ENCODE measurements around the gene MSMO1. TPM values are rescaled to one million over a fixed set of nuclear protein-coding genes. Genes with fewer than 3 reads are reported as not detected.

The MSMO1 gene
- total RNA-seq, 4 donors from 2014 or later, result 10.7 to 148 (median 111) TPM

DNA sequence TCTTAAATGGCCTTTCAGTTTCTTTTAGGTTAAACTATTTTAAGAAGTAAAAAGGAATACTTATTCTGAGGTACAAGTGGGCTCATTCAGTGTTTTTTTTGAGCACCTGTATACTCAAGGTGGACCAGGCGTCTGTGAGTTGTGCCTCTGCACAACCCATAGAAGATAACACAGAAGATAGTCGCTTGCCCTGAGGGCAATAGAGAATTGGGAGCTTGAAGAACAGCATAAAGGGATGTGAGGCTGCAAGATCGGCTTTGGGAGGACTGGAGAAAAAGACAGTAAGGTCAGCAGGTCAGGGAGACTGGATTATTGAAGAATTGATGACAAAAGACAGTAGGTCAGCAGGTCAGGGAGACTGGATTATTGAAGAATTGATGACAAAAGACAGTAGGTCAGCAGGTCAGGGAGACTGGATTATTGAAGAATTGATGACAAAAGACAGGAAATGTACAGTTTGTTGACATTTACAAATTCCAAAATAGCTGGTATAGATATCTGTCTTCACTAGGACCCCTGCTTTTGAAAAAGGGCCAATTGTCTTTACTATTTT lies 54.4 kb downstream of the MSMO1 start:
- no peak overlapping the region for H3K27ac ChIP-seq
- H3K27me3 ChIP-seq, result no peaks in the 10 kb centered on the region
- H3K4me3 ChIP-seq, result no peak overlapping the region
- TF ChIP-seq POLR2A (IDR thresholded peaks at IDR 0.05) (no peak), CTCF (IDR thresholded peaks at IDR 0.05) (no peak)
- DNase-seq, result no peak
- no peaks in the 10 kb centered on the region for H3K36me3 ChIP-seq
- H3K4me1 ChIP-seq, result peaks cover 0 to 6% (median 0%) of the 10 kb centered on the region in 4 donors
- H3K9me3 ChIP-seq, result no peaks in the 10 kb centered on the region

- no peaks in the 10 kb centered on the region for H3K9me3 ChIP-seq
- no peak for DNase-seq
- no peak overlapping the region for H3K27ac ChIP-seq
- no peak overlapping the region for H3K4me3 ChIP-seq
- no peaks in the 10 kb centered on the region for H3K36me3 ChIP-seq
- H3K27me3 ChIP-seq, result no peaks in the 10 kb centered on the region
- no peak for TF ChIP-seq POLR2A (IDR thresholded peaks at IDR 0.05)
- H3K4me1 ChIP-seq, result peaks cover 0 to 6% (median 0%) of the 10 kb centered on the region in 4 donors
Observed at GRCh38 chr4:165382640-165383039, 55.2 kb downstream of the MSMO1 start.

DNA sequence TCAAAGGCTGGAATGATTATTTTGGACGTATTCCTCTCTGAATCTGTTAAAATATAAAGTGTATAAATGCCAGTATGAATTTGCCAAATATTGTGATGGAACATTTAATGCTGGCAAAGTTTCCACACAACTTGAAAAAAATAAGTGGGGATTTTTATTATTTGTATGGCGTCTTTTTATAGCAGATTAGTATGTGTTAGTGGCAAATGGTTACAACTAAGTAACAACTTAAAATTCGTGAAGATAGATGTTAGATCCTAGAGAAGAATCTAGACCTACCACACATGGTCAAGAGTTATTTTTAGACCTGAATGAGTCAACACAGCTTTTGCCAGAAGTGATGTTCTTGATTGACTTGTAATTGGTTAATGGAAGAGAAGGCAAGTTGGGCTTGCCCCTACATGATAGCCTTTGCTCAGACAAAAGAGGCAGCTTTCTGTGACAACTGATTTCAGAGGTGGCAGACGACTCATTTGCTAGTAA lies 56.2 kb downstream of the MSMO1 start:
- no peaks in the 10 kb centered on the region for H3K27me3 ChIP-seq
- DNase-seq, result no peak
- no peaks in the 10 kb centered on the region for H3K36me3 ChIP-seq
- H3K9me3 ChIP-seq, result no peaks in the 10 kb centered on the region
- TF ChIP-seq CTCF (IDR thresholded peaks at IDR 0.05), result no peak
- TF ChIP-seq POLR2A (IDR thresholded peaks at IDR 0.05), result no peak
- H3K27ac ChIP-seq, result no peak overlapping the region
- no peak overlapping the region for H3K4me3 ChIP-seq
- H3K4me1 ChIP-seq, result peaks cover 0 to 6% (median 0%) of the 10 kb centered on the region in 4 donors

- no peak for DNase-seq
- H3K36me3 ChIP-seq, result no peaks in the 10 kb centered on the region
- H3K4me3 ChIP-seq, result no peak overlapping the region
- no peaks in the 10 kb centered on the region for H3K9me3 ChIP-seq
- H3K27me3 ChIP-seq, result no peaks in the 10 kb centered on the region
- peaks cover 0 to 3% (median 0%) of the 10 kb centered on the region in 4 donors for H3K4me1 ChIP-seq
- TF ChIP-seq CTCF (IDR thresholded peaks at IDR 0.05) (no peak), POLR2A (IDR thresholded peaks at IDR 0.05) (no peak)
- H3K27ac ChIP-seq, result no peak overlapping the region
Observed at GRCh38 chr4:165384186-165384585, 56.7 kb downstream of the MSMO1 start.

DNA sequence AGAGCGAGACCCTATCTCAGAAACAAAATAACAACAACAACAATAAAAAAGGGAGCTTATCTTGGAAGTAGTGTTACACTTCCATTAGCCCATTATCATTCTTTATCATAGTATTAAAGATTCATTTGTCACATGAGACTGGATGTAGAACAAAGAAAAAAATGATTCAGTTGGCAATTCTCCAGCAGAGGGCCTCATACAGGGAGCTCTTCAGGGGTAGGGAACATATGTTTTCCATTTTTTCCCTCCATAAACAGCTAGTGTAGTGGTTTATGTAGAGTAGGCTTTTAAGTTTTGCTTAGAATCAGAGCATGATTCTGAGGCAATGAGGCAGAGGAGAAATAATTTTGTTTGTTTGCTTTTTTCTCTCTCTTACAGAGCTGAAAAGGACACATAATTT lies 57.1 kb downstream of the MSMO1 start:
- Histone ChIP-seq H3K36me3 (no peaks in the 10 kb centered on the region), H3K27me3 (no peaks in the 10 kb centered on the region), H3K27ac (no peak overlapping the region), H3K9me3 (no peaks in the 10 kb centered on the region), H3K4me1 (no peaks in the 10 kb centered on the region), H3K4me3 (no peak overlapping the region)
- no peak for DNase-seq
- TF ChIP-seq POLR2A (IDR thresholded peaks at IDR 0.05), result no peak
- TF ChIP-seq CTCF (IDR thresholded peaks at IDR 0.05), result no peak

DNA sequence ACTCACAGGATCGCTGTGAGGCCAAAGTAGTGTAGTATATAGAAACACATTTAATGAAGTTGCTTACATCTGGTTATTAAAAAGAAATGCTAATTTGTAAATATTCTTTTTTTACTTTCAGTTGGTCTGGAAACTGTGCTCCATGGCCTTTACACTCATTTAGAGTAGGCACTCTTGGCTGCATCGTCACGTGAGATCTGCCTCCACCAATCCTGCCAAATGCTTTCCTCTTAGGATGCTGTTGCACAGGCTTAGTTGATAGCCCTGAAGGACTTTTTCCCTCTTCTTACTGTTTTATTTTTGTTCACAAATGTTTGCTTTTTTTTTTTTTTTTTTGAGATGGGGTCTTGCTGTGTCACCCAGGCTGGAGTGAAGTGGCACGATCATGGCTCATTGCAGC lies 57.7 kb downstream of the MSMO1 start:
- TF ChIP-seq CTCF (IDR thresholded peaks at IDR 0.05) (no peak), POLR2A (IDR thresholded peaks at IDR 0.05) (no peak)
- Histone ChIP-seq H3K4me3 (no peak overlapping the region), H3K4me1 (no peaks in the 10 kb centered on the region), H3K9me3 (no peaks in the 10 kb centered on the region), H3K27me3 (no peaks in the 10 kb centered on the region), H3K36me3 (no peaks in the 10 kb centered on the region), H3K27ac (no peak overlapping the region)
- DNase-seq, result no peak

Measured in Peyer's patch (tissue), 4 donors.